Loucy (cell line): ENCODE data around the gene CCDC69.
"Not testable (repeated sequence)": the region's sequence is repeated elsewhere in the genome, so short reads cannot be mapped to it uniquely, and the experiment has no call there.

ENCODE experiments used
- H2AFZ ChIP-seq: fragments of 200-600 bp; sonication (generic); 2 replicates; pipeline ENCODE4 v1.6.0; 2016; ENCODE audit warnings: antibody characterized with exemption, mild to moderate bottlenecking, low read length, moderate library complexity
- H3F3A ChIP-seq: fragments of 200-600 bp; 2 replicates; pipeline ENCODE4 v1.6.0; 2016; ENCODE audit warnings: antibody characterized with exemption, low read depth, mild to moderate bottlenecking
- H3K27me3 ChIP-seq: fragments of 200-600 bp; sonication (generic); 2 replicates; pipeline ENCODE4 v1.6.1; 2014; ENCODE audit warnings: low read length, mild to moderate bottlenecking; ENCODE audit not compliant: insufficient read depth, poor library complexity, severe bottlenecking
- H3K36me3 ChIP-seq: fragments of 200-600 bp; sonication (generic); 2 replicates; pipeline ENCODE4 v1.6.1; 2016; ENCODE audit warnings: low read length; ENCODE audit not compliant: insufficient read depth
- H3K4me1 ChIP-seq: fragments of 200-600 bp; sonication (generic); 2 replicates; pipeline ENCODE4 v1.5.1; 2014; ENCODE audit warnings: low read length, mild to moderate bottlenecking; ENCODE audit not compliant: insufficient read depth, poor library complexity, severe bottlenecking
- H3K4me2 ChIP-seq: fragments of 200-600 bp; sonication (generic); 2 replicates; pipeline ENCODE4 v1.6.0; 2014; ENCODE audit warnings: antibody characterized with exemption, low read length, low read depth, mild to moderate bottlenecking; ENCODE audit not compliant: poor library complexity, severe bottlenecking
- H3K4me3 ChIP-seq: fragments of 200-600 bp; sonication (generic); 2 replicates; pipeline ENCODE4 v1.5.1; 2014; ENCODE audit warnings: low read length, mild to moderate bottlenecking, mixed read lengths; ENCODE audit not compliant: poor library complexity, severe bottlenecking
- H3K79me2 ChIP-seq: fragments of 200-600 bp; sonication (generic); 2 replicates; pipeline ENCODE4 v1.6.1; 2014; ENCODE audit warnings: low read length; ENCODE audit not compliant: insufficient read depth
- H3K9ac ChIP-seq: fragments of 200-600 bp; sonication (generic); 2 replicates; pipeline ENCODE4 v1.6.0; 2014; ENCODE audit warnings: mild to moderate bottlenecking, low read depth, low read length, moderate library complexity; ENCODE audit not compliant: poor library complexity, severe bottlenecking
- H3K9me2 ChIP-seq: fragments of 200-600 bp; sonication (generic); replicated peaks from 2 replicates; pipeline ENCODE4 v1.6.1; 2016; ENCODE audit warnings: low read depth, low read length, mixed read lengths
- H3K9me3 ChIP-seq: fragments of 200-600 bp; sonication (generic); 2 replicates; pipeline ENCODE4 v1.6.1; 2014; ENCODE audit warnings: mild to moderate bottlenecking, antibody characterized with exemption, low read length, low read depth; ENCODE audit not compliant: insufficient read depth
- H4K20me1 ChIP-seq: fragments of 200-600 bp; sonication (generic); 2 replicates; pipeline ENCODE4 v1.6.0; 2014; ENCODE audit warnings: antibody characterized with exemption, low read length, mild to moderate bottlenecking; ENCODE audit not compliant: insufficient read depth, poor library complexity, severe bottlenecking
- EZH2phosphoT487 ChIP-seq: fragments of 200-600 bp; IDR thresholded peaks from 2 replicates; pipeline ENCODE4 v1.6.1; 2018; ENCODE audit warnings: antibody characterized with exemption, mild to moderate bottlenecking, moderate library complexity, borderline replicate concordance
- TF ChIP-seq, protein P1 (sequence below): fragments of 200-600 bp; sonication (generic); conservative IDR thresholded peaks from 2 replicates; pipeline ENCODE4 v1.5.1; 2014; ENCODE audit warnings: mild to moderate bottlenecking, antibody characterized with exemption, low read length

The CCDC69 gene

DNA sequence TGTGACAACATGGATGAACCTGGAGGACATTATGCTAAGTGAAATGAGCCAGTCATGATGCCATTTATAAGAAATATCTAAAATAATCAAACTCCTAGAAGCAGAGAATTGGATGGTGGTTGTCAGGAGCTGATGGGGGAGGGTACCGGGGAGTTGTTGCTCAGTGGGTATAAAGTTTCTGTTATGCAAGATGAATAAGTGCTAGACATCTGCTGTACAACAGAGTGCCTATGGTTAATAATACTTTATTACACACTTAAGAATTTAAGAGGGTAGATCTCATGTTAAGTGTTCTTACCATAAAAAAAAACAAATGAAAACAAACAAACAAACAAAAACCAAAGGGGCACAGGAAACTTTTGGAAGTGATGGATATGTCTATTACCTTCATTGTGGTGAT lies 13.0 kb upstream of the CCDC69 start:
- Histone ChIP-seq H4K20me1 (no peaks in the 10 kb centered on the region), H3K4me2 (no peak overlapping the region), H2AFZ (no peak overlapping the region), H3K4me3 (no peak overlapping the region), H3K27me3 (no peaks in the 10 kb centered on the region), H3K4me1 (peaks cover 3% of the 10 kb centered on the region), H3F3A (no peaks in the 10 kb centered on the region), H3K79me2 (no peaks in the 10 kb centered on the region), H3K36me3 (no peaks in the 10 kb centered on the region), H3K9me2 (no peaks in the 10 kb centered on the region), H3K9ac (no peak overlapping the region), H3K9me3 (no peaks in the 10 kb centered on the region)
- no peak for TF ChIP-seq EZH2phosphoT487
- TF ChIP-seq, protein P1, sequence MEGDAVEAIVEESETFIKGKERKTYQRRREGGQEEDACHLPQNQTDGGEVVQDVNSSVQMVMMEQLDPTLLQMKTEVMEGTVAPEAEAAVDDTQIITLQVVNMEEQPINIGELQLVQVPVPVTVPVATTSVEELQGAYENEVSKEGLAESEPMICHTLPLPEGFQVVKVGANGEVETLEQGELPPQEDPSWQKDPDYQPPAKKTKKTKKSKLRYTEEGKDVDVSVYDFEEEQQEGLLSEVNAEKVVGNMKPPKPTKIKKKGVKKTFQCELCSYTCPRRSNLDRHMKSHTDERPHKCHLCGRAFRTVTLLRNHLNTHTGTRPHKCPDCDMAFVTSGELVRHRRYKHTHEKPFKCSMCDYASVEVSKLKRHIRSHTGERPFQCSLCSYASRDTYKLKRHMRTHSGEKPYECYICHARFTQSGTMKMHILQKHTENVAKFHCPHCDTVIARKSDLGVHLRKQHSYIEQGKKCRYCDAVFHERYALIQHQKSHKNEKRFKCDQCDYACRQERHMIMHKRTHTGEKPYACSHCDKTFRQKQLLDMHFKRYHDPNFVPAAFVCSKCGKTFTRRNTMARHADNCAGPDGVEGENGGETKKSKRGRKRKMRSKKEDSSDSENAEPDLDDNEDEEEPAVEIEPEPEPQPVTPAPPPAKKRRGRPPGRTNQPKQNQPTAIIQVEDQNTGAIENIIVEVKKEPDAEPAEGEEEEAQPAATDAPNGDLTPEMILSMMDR = no peak

DNA sequence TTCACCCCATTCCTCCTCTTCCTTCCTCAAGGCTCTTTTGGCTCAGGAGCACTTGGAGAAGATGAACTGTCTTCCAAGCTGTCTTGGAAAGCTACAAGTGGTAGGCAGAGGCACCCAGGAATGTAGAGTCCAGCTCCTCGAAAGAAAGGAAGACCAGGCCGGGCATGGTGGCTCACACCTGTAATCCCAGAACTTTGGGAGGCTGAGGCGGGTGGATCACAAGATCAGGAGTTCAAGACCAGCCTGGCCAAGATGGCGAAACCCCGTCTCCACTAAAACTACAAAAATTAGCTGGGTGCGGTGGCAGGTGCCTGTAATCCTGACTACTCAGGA lies 11.3 kb upstream of the CCDC69 start:
- not testable (repeated sequence) for H3K4me1 ChIP-seq, H3K27me3 ChIP-seq, H3K79me2 ChIP-seq, H3F3A ChIP-seq, H3K36me3 ChIP-seq, H3K9ac ChIP-seq, H3K4me2 ChIP-seq, H3K9me2 ChIP-seq, H3K9me3 ChIP-seq, H3K4me3 ChIP-seq, H2AFZ ChIP-seq, H4K20me1 ChIP-seq

DNA sequence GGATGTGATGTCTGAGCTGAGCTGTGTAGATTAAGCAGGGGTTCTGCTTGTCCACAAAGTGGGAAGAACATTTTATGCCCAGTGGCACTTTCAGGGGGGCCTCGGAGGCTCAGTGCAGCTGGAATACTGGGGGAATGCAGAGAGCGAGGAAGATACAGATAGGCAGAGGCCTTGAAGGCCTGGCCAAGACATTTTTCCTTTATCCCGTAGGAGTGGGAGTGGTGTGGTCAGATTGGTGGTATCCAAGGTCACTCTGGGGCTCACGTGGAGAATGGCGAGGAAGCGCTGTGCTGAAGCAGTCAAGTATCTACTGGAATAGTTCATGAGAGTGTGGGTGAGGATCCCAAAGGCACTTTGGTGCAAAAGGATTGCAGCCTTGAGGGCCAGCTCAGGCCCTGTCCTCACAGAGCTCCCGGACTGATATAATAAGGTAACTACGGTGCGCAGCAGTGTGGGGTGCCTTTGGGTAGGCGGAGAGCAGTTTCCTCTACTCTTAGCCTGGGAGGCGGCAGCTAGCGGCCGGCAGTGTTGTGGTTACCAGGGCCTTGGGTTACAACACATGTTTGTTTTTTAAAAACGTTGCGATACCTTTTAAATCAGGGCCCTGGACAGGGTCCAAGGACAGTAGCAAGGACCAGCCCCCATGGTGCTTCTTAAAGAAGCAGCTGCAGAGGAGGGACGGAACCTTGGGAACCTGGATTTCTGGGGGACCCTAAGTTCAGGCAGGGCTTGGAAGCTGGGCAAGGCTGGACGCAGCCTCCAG lies 10.8 kb upstream of the CCDC69 start:
- no peaks in the 10 kb centered on the region for H3K79me2 ChIP-seq
- H3K4me1 ChIP-seq = no peaks in the 10 kb centered on the region
- no peaks in the 10 kb centered on the region for H3K9me3 ChIP-seq
- no peaks in the 10 kb centered on the region for H3K36me3 ChIP-seq
- no peak overlapping the region for H3K4me2 ChIP-seq
- no peaks in the 10 kb centered on the region for H3F3A ChIP-seq
- no peak overlapping the region for H3K4me3 ChIP-seq
- H3K9ac ChIP-seq = no peak overlapping the region
- H4K20me1 ChIP-seq = no peaks in the 10 kb centered on the region
- TF ChIP-seq EZH2phosphoT487 = no peak
- TF ChIP-seq, protein P1 = no peak
- no peak overlapping the region for H2AFZ ChIP-seq
- no peaks in the 10 kb centered on the region for H3K27me3 ChIP-seq
- H3K9me2 ChIP-seq = no peaks in the 10 kb centered on the region

- Histone ChIP-seq H2AFZ (no peak overlapping the region), H3K4me3 (no peak overlapping the region), H3K79me2 (no peaks in the 10 kb centered on the region), H3K9ac (no peak overlapping the region), H3K4me2 (no peak overlapping the region), H3K36me3 (no peaks in the 10 kb centered on the region), H3K9me3 (no peaks in the 10 kb centered on the region), H3K27me3 (no peaks in the 10 kb centered on the region), H3K4me1 (no peaks in the 10 kb centered on the region), H3F3A (no peaks in the 10 kb centered on the region), H3K9me2 (no peaks in the 10 kb centered on the region), H4K20me1 (no peaks in the 10 kb centered on the region)
- TF ChIP-seq, protein P1 = no peak
- TF ChIP-seq EZH2phosphoT487 = no peak
These were observed 9.8 kb upstream of the CCDC69 start for GRCh38 chr5:151233616-151234085.
